CD14-positive monocyte (primary cell): ENCODE results near the gene COQ7. TPM values are rescaled to one million over a fixed set of nuclear protein-coding genes. Genes with fewer than 3 reads are reported as not detected.

ENCODE experiments used
- DNase-seq, 3 donors: peaks; one replicate each; pipeline ENCODE4 v3.0.0-alpha.2; 2011 to 2022
- H2AFZ ChIP-seq: 2 replicates; pipeline ENCODE4 v1.6.0; 2012; ENCODE audit warnings: mild to moderate bottlenecking, low read depth, low read length, inconsistent platforms; ENCODE audit not compliant: insufficient read depth, poor library complexity, severe bottlenecking
- H3K27ac ChIP-seq, 2 donors: 1 replicate in 1 of 2; 2 replicates in 1 of 2; pipeline ENCODE4 v1.5.1; 2012 to 2013; ENCODE audit warnings: low read length in 2 of 2, control low read depth in 1 of 2, inconsistent platforms in 1 of 2, low read depth in 1 of 2, mild to moderate bottlenecking in 1 of 2
- H3K27me3 ChIP-seq, 2 donors: one replicate each; pipeline versions ENCODE4 v1.6.0 to v1.6.1; 2011 to 2013; ENCODE audit warnings: low read length in 2 of 2; ENCODE audit not compliant: control insufficient read depth in 2 of 2, insufficient read depth in 2 of 2
- H3K36me3 ChIP-seq, 2 donors: replicated peaks in 1 of 2; 1 replicate in 1 of 2; 2 replicates in 1 of 2; pipeline versions ENCODE4 v1.5.1 to v1.6.1; 2012 to 2013; ENCODE audit warnings: low read length in 2 of 2, control low read depth in 1 of 2, inconsistent platforms in 1 of 2, mild to moderate bottlenecking in 1 of 2; ENCODE audit not compliant: insufficient read depth in 2 of 2, control insufficient read depth in 1 of 2
- H3K4me1 ChIP-seq, 2 donors: 1 replicate in 1 of 2; 2 replicates in 1 of 2; pipeline versions ENCODE4 v1.5.1 to v1.6.1; 2012 to 2013; ENCODE audit warnings: low read length in 2 of 2, control low read depth in 1 of 2, inconsistent platforms in 1 of 2, mild to moderate bottlenecking in 1 of 2, moderate library complexity in 1 of 2; ENCODE audit not compliant: insufficient read depth in 2 of 2, control insufficient read depth in 1 of 2
- H3K4me2 ChIP-seq: replicated peaks from 2 replicates; pipeline ENCODE3; 2012; ENCODE audit warnings: low read length, moderate library complexity, mild to moderate bottlenecking; ENCODE audit not compliant: poor library complexity, severe bottlenecking; ENCODE audit errors: extremely low read depth
- H3K4me3 ChIP-seq, 3 experiments: fragments of 200-600 bp in 1 of 3; sonication (generic) in 1 of 3; replicated peaks in 1 of 3; 1 replicate in 2 of 3; 2 replicates in 1 of 3; pipeline ENCODE4 v1.5.1; 2011 to 2013; ENCODE audit warnings: low read length in 3 of 3, mild to moderate bottlenecking in 3 of 3, control low read depth in 2 of 3, low read depth in 2 of 3, inconsistent platforms in 1 of 3, moderate library complexity in 1 of 3
- H3K79me2 ChIP-seq: 2 replicates; pipeline ENCODE4 v1.6.0; 2012; ENCODE audit warnings: mild to moderate bottlenecking, control low read depth, inconsistent platforms, low read length, moderate library complexity; ENCODE audit not compliant: insufficient read depth
- H3K9ac ChIP-seq: 2 replicates; pipeline ENCODE4 v1.6.0; 2017; ENCODE audit warnings: low read length, mild to moderate bottlenecking; ENCODE audit not compliant: insufficient read depth, poor library complexity, severe bottlenecking
- H3K9me3 ChIP-seq, 2 donors: replicated peaks in 1 of 2; 1 replicate in 1 of 2; 2 replicates in 1 of 2; pipeline versions ENCODE4 v1.5.1 to v1.6.1; 2012 to 2013; ENCODE audit warnings: low read length in 2 of 2, control low read depth in 1 of 2; ENCODE audit not compliant: control insufficient read depth in 1 of 2, insufficient read depth in 1 of 2
- H4K20me1 ChIP-seq: 2 replicates; pipeline ENCODE4 v1.6.0; 2012; ENCODE audit warnings: mild to moderate bottlenecking, low read length, control low read depth, moderate library complexity; ENCODE audit not compliant: insufficient read depth
- H3K27ac Mint-ChIP-seq, 7 donors: one replicate each; pipeline ENCODE4 v1.8.0; 2020; ENCODE audit warnings: mild to moderate bottlenecking in 7 of 7, mixed read lengths in 7 of 7, moderate library complexity in 6 of 7, inconsistent platforms in 2 of 7
- H3K27me3 Mint-ChIP-seq, 3 donors: one replicate each; pipeline ENCODE4 v1.8.0; 2021 to 2022; ENCODE audit warnings: low read depth in 3 of 3, mild to moderate bottlenecking in 3 of 3, mixed read lengths in 3 of 3, moderate library complexity in 3 of 3, inconsistent platforms in 1 of 3
- H3K36me3 Mint-ChIP-seq, 2 donors: one replicate each; pipeline ENCODE4 v1.8.0; 2020; ENCODE audit warnings: mixed read lengths in 2 of 2, inconsistent platforms in 1 of 2, mild to moderate bottlenecking in 1 of 2
- H3K4me1 Mint-ChIP-seq: one replicate; pipeline ENCODE4 v1.8.0; 2020; ENCODE audit warnings: mild to moderate bottlenecking, mixed read lengths
- H3K4me3 Mint-ChIP-seq, 2 donors: one replicate each; pipeline ENCODE4 v1.8.0; 2020; ENCODE audit warnings: mild to moderate bottlenecking in 2 of 2, mixed read lengths in 2 of 2, moderate library complexity in 1 of 2
- H3K9me3 Mint-ChIP-seq, 7 donors: one replicate each; pipeline ENCODE4 v1.8.0; 2020 to 2022; ENCODE audit warnings: mixed read lengths in 7 of 7, mild to moderate bottlenecking in 6 of 7, moderate library complexity in 6 of 7, inconsistent platforms in 2 of 7
- CTCF ChIP-seq: fragments of 200-600 bp; IDR thresholded peaks from one replicate; pipeline ENCODE4 v1.8.0; 2022; ENCODE audit warnings: antibody characterized with exemption, mild to moderate bottlenecking
- WGBS: methylation state at CpG from one replicate; pipeline ENCODE4 v1.1.5; 2013; ENCODE audit warnings: missing lambda C conversion rate; ENCODE audit not compliant: insufficient coverage; 5-methylcytosine and 5-hydroxymethylcytosine counted together
- intact Hi-C, 2 donors: fragments of 100-400 bp; cut with micrococcal nuclease; formaldehyde crosslinking; loops; one replicate each; pipeline versions ENCODE4 v1.15.0 to v1.15.1; 2023
- polyA plus RNA-seq, 3 donors: library from polyadenylated mRNA; depleted of rRNA in 1 of 3; unstranded in 2 of 3; stranded (reverse) in 1 of 3; fragments of 300-500 nt in 2 of 3; fragments of >200 nt in 1 of 3; fragmentation: Illumina TruSeq in 2 of 3; gene quantifications; 1 replicate in 2 of 3; 2 replicates in 1 of 3; pipeline ENCODE4 v1.2.3, GENCODE V29; 2012 to 2021

Gene COQ7
- polyA plus RNA-seq, 3 donors: 6.5 to 13.3 (median 12.2) TPM

- peaks cover 0 to 19% of the 10 kb centered on the region in 2 donors for H3K27me3 ChIP-seq
- peaks cover 11 to 16% of the 10 kb centered on the region in 2 donors for H3K36me3 Mint-ChIP-seq
- 87% methylated on average over 2 of the region's 5 CpGs for WGBS
- H3K9me3 ChIP-seq: no peaks in the 10 kb centered on the region
- no peaks in the 10 kb centered on the region for H3K79me2 ChIP-seq
- H3K27ac Mint-ChIP-seq: no peak overlapping the region
- intact Hi-C loops: loop anchor here (5.0 to 10.0 kb wide), 4 partner anchors 82 to 800 kb away; partner anchors contain the start of genes GPRC5B (in 1 of the 2) and SYT17 (in 1 of the 2)
- no peak overlapping the region for H2AFZ ChIP-seq
- no peak overlapping the region for H3K4me2 ChIP-seq
- H3K4me1 Mint-ChIP-seq: peaks cover 13% of the 10 kb centered on the region
- no peaks in the 10 kb centered on the region for H4K20me1 ChIP-seq
- no peak overlapping the region for H3K9ac ChIP-seq
- H3K4me3 ChIP-seq: no peak overlapping the region
- H3K27ac ChIP-seq: no peak overlapping the region
- peaks cover 0 to 19% of the 10 kb centered on the region in 2 donors for H3K36me3 ChIP-seq
- peaks cover 0 to 4% (median 0%) of the 10 kb centered on the region in 7 donors for H3K9me3 Mint-ChIP-seq
- H3K4me3 Mint-ChIP-seq: peak overlapping the region in 1 of 2 donors; percentile 21
- H3K27me3 Mint-ChIP-seq: peaks cover 14 to 16% (median 16%) of the 10 kb centered on the region in 3 donors
- TF ChIP-seq CTCF: no peak
- no peak for DNase-seq
- peaks cover 14% of the 10 kb centered on the region in 2 donors for H3K4me1 ChIP-seq
Measured at GRCh38 chr16:19084879-19085278, 17.5 kb downstream of the COQ7 start.

- Histone ChIP-seq H3K27ac (no peak overlapping the region), H3K4me2 (peak overlapping the region; percentile 79), H2AFZ (peak overlapping the region; percentile 85), H3K9ac (no peak overlapping the region), H3K9me3 (no peaks in the 10 kb centered on the region), H3K36me3 (peaks cover 0 to 15% of the 10 kb centered on the region in 2 donors), H3K27me3 (peaks cover 0 to 19% of the 10 kb centered on the region in 2 donors), H4K20me1 (no peaks in the 10 kb centered on the region), H3K79me2 (no peaks in the 10 kb centered on the region), H3K4me3 (no peak overlapping the region), H3K4me1 (peaks cover 14% of the 10 kb centered on the region in 2 donors)
- no peak for DNase-seq
- H3K36me3 Mint-ChIP-seq: peaks cover 9 to 15% of the 10 kb centered on the region in 2 donors
- H3K4me1 Mint-ChIP-seq: peaks cover 13% of the 10 kb centered on the region
- H3K27me3 Mint-ChIP-seq: peaks cover 14 to 18% (median 18%) of the 10 kb centered on the region in 3 donors
- intact Hi-C loops: loop anchor here (1.0 to 10.0 kb wide), 6 partner anchors 82 to 799 kb away; partner anchors contain the start of genes GPRC5B (in 1 of the 2) and SYT17 (in 1 of the 2)
- peak overlapping the region in 1 of 2 donors; percentile 42 for H3K4me3 Mint-ChIP-seq
- peaks cover 0 to 4% (median 0%) of the 10 kb centered on the region in 7 donors for H3K9me3 Mint-ChIP-seq
- TF ChIP-seq CTCF: no peak
- 24% methylated on average over 6 of the region's 8 CpGs for WGBS
- no peak overlapping the region for H3K27ac Mint-ChIP-seq
Measured at GRCh38 chr16:19085679-19086200, 18.3 kb downstream of the COQ7 start.
